CD14-positive monocyte (primary cell): ENCODE results near the gene ZNF503. TPM values are rescaled to one million over a fixed set of nuclear protein-coding genes. Genes with fewer than 3 reads are reported as not detected.

Experiments used
- DNase-seq, 3 donors: peaks; one replicate each; pipeline ENCODE4 v3.0.0-alpha.2; 2011 to 2022
- H2AFZ ChIP-seq: 2 replicates; pipeline ENCODE4 v1.6.0; 2012; ENCODE audit warnings: mild to moderate bottlenecking, low read depth, low read length, inconsistent platforms; ENCODE audit not compliant: insufficient read depth, poor library complexity, severe bottlenecking
- H3K27ac ChIP-seq, 2 donors: 1 replicate in 1 of 2; 2 replicates in 1 of 2; pipeline ENCODE4 v1.5.1; 2012 to 2013; ENCODE audit warnings: low read length in 2 of 2, control low read depth in 1 of 2, inconsistent platforms in 1 of 2, low read depth in 1 of 2, mild to moderate bottlenecking in 1 of 2
- H3K27me3 ChIP-seq, 2 donors: one replicate each; pipeline versions ENCODE4 v1.6.0 to v1.6.1; 2011 to 2013; ENCODE audit warnings: low read length in 2 of 2; ENCODE audit not compliant: control insufficient read depth in 2 of 2, insufficient read depth in 2 of 2
- H3K36me3 ChIP-seq, 2 donors: replicated peaks in 1 of 2; 1 replicate in 1 of 2; 2 replicates in 1 of 2; pipeline versions ENCODE4 v1.5.1 to v1.6.1; 2012 to 2013; ENCODE audit warnings: low read length in 2 of 2, control low read depth in 1 of 2, inconsistent platforms in 1 of 2, mild to moderate bottlenecking in 1 of 2; ENCODE audit not compliant: insufficient read depth in 2 of 2, control insufficient read depth in 1 of 2
- H3K4me1 ChIP-seq, 2 donors: 1 replicate in 1 of 2; 2 replicates in 1 of 2; pipeline versions ENCODE4 v1.5.1 to v1.6.1; 2012 to 2013; ENCODE audit warnings: low read length in 2 of 2, control low read depth in 1 of 2, inconsistent platforms in 1 of 2, mild to moderate bottlenecking in 1 of 2, moderate library complexity in 1 of 2; ENCODE audit not compliant: insufficient read depth in 2 of 2, control insufficient read depth in 1 of 2
- H3K4me2 ChIP-seq: replicated peaks from 2 replicates; pipeline ENCODE3; 2012; ENCODE audit warnings: low read length, moderate library complexity, mild to moderate bottlenecking; ENCODE audit not compliant: poor library complexity, severe bottlenecking; ENCODE audit errors: extremely low read depth
- H3K4me3 ChIP-seq, 3 experiments: fragments of 200-600 bp in 1 of 3; sonication (generic) in 1 of 3; replicated peaks in 1 of 3; 1 replicate in 2 of 3; 2 replicates in 1 of 3; pipeline ENCODE4 v1.5.1; 2011 to 2013; ENCODE audit warnings: low read length in 3 of 3, mild to moderate bottlenecking in 3 of 3, control low read depth in 2 of 3, low read depth in 2 of 3, inconsistent platforms in 1 of 3, moderate library complexity in 1 of 3
- H3K79me2 ChIP-seq: 2 replicates; pipeline ENCODE4 v1.6.0; 2012; ENCODE audit warnings: mild to moderate bottlenecking, control low read depth, inconsistent platforms, low read length, moderate library complexity; ENCODE audit not compliant: insufficient read depth
- H3K9ac ChIP-seq: 2 replicates; pipeline ENCODE4 v1.6.0; 2017; ENCODE audit warnings: low read length, mild to moderate bottlenecking; ENCODE audit not compliant: insufficient read depth, poor library complexity, severe bottlenecking
- H3K9me3 ChIP-seq, 2 donors: replicated peaks in 1 of 2; 1 replicate in 1 of 2; 2 replicates in 1 of 2; pipeline versions ENCODE4 v1.5.1 to v1.6.1; 2012 to 2013; ENCODE audit warnings: low read length in 2 of 2, control low read depth in 1 of 2; ENCODE audit not compliant: control insufficient read depth in 1 of 2, insufficient read depth in 1 of 2
- H4K20me1 ChIP-seq: 2 replicates; pipeline ENCODE4 v1.6.0; 2012; ENCODE audit warnings: mild to moderate bottlenecking, low read length, control low read depth, moderate library complexity; ENCODE audit not compliant: insufficient read depth
- H3K27ac Mint-ChIP-seq, 7 donors: one replicate each; pipeline ENCODE4 v1.8.0; 2020; ENCODE audit warnings: mild to moderate bottlenecking in 7 of 7, mixed read lengths in 7 of 7, moderate library complexity in 6 of 7, inconsistent platforms in 2 of 7
- H3K27me3 Mint-ChIP-seq, 3 donors: one replicate each; pipeline ENCODE4 v1.8.0; 2021 to 2022; ENCODE audit warnings: low read depth in 3 of 3, mild to moderate bottlenecking in 3 of 3, mixed read lengths in 3 of 3, moderate library complexity in 3 of 3, inconsistent platforms in 1 of 3
- H3K36me3 Mint-ChIP-seq, 2 donors: one replicate each; pipeline ENCODE4 v1.8.0; 2020; ENCODE audit warnings: mixed read lengths in 2 of 2, inconsistent platforms in 1 of 2, mild to moderate bottlenecking in 1 of 2
- H3K4me1 Mint-ChIP-seq: one replicate; pipeline ENCODE4 v1.8.0; 2020; ENCODE audit warnings: mild to moderate bottlenecking, mixed read lengths
- H3K4me3 Mint-ChIP-seq, 2 donors: one replicate each; pipeline ENCODE4 v1.8.0; 2020; ENCODE audit warnings: mild to moderate bottlenecking in 2 of 2, mixed read lengths in 2 of 2, moderate library complexity in 1 of 2
- H3K9me3 Mint-ChIP-seq, 7 donors: one replicate each; pipeline ENCODE4 v1.8.0; 2020 to 2022; ENCODE audit warnings: mixed read lengths in 7 of 7, mild to moderate bottlenecking in 6 of 7, moderate library complexity in 6 of 7, inconsistent platforms in 2 of 7
- CTCF ChIP-seq: fragments of 200-600 bp; IDR thresholded peaks from one replicate; pipeline ENCODE4 v1.8.0; 2022; ENCODE audit warnings: antibody characterized with exemption, mild to moderate bottlenecking
- WGBS: methylation state at CpG from one replicate; pipeline ENCODE4 v1.1.5; 2013; ENCODE audit warnings: missing lambda C conversion rate; ENCODE audit not compliant: insufficient coverage; 5-methylcytosine and 5-hydroxymethylcytosine counted together
- intact Hi-C, 2 donors: fragments of 100-400 bp; cut with micrococcal nuclease; formaldehyde crosslinking; loops; one replicate each; pipeline versions ENCODE4 v1.15.0 to v1.15.1; 2023
- polyA plus RNA-seq, 3 donors: library from polyadenylated mRNA; depleted of rRNA in 1 of 3; unstranded in 2 of 3; stranded (reverse) in 1 of 3; fragments of 300-500 nt in 2 of 3; fragments of >200 nt in 1 of 3; fragmentation: Illumina TruSeq in 2 of 3; gene quantifications; 1 replicate in 2 of 3; 2 replicates in 1 of 3; pipeline ENCODE4 v1.2.3, GENCODE V29; 2012 to 2021

ZNF503 gene
- polyA plus RNA-seq, 3 donors = 0.65 to 7.2 (median 1.3) TPM

GRCh38 chr10:75433216-75433615 is 31.7 kb upstream of the ZNF503 start:
- no peak overlapping the region for H3K4me3 Mint-ChIP-seq
- Histone ChIP-seq H3K4me2 (no peak overlapping the region), H4K20me1 (peaks cover 41% of the 10 kb centered on the region), H3K36me3 (peaks cover 1 to 13% of the 10 kb centered on the region in 2 donors), H3K4me3 (no peak overlapping the region), H3K9ac (no peak overlapping the region), H3K79me2 (peaks cover 67% of the 10 kb centered on the region), H3K9me3 (no peaks in the 10 kb centered on the region), H2AFZ (no peak overlapping the region), H3K27me3 (no peaks in the 10 kb centered on the region), H3K4me1 (peaks cover 56 to 67% of the 10 kb centered on the region in 2 donors), H3K27ac (no peak overlapping the region)
- peak overlapping the region in 1 of 7 donors; percentile 53 for H3K27ac Mint-ChIP-seq
- H3K27me3 Mint-ChIP-seq = no peaks in the 10 kb centered on the region
- H3K36me3 Mint-ChIP-seq = peaks cover 6 to 12% of the 10 kb centered on the region in 2 donors
- no peak for DNase-seq
- 92% methylated on average over 2 of the region's 8 CpGs for WGBS
- H3K4me1 Mint-ChIP-seq = peaks cover 71% of the 10 kb centered on the region
- intact Hi-C loops = no loop called here
- no peaks in the 10 kb centered on the region for H3K9me3 Mint-ChIP-seq
- no peak for TF ChIP-seq CTCF

- H3K4me2 ChIP-seq = peak overlapping the region; percentile 89
- H2AFZ ChIP-seq = no peak overlapping the region
- no peak overlapping the region for H3K9ac ChIP-seq
- H4K20me1 ChIP-seq = peaks cover 36% of the 10 kb centered on the region
- Mint-ChIP-seq H3K9me3 (no peaks in the 10 kb centered on the region), H3K27me3 (no peaks in the 10 kb centered on the region), H3K27ac (peak overlapping the region in 1 of 7 donors; percentile 89), H3K4me1 (peaks cover 76% of the 10 kb centered on the region), H3K36me3 (peaks cover 3 to 7% of the 10 kb centered on the region in 2 donors), H3K4me3 (peak overlapping the region in 1 of 2 donors; percentile 95)
- H3K9me3 ChIP-seq = no peaks in the 10 kb centered on the region
- 90% methylated on average over 3 of the region's 5 CpGs for WGBS
- no peak for TF ChIP-seq CTCF
- DNase-seq = no peak
- no peak overlapping the region for H3K27ac ChIP-seq
- no peaks in the 10 kb centered on the region for H3K27me3 ChIP-seq
- H3K79me2 ChIP-seq = peaks cover 63% of the 10 kb centered on the region
- intact Hi-C loops = no loop called here
- H3K4me1 ChIP-seq = peaks cover 61 to 72% of the 10 kb centered on the region in 2 donors
- peaks cover 0 to 9% of the 10 kb centered on the region in 2 donors for H3K36me3 ChIP-seq
- H3K4me3 ChIP-seq = peak overlapping the region in 1 of 3 experiments; percentile 87
Observed at GRCh38 chr10:75432763-75433162, 31.2 kb upstream of the ZNF503 start.
